NCI-H2107 treated with DMSO at 0.1 percent for 48 hours (cell line): ENCODE data around the gene MFAP3L.

ENCODE experiments used
- DNase-seq: peaks from one replicate; lab custom pipeline; 2025; ENCODE audit not compliant: unreplicated experiment; lab: John Stamatoyannopoulos, UW

Gene MFAP3L

DNA sequence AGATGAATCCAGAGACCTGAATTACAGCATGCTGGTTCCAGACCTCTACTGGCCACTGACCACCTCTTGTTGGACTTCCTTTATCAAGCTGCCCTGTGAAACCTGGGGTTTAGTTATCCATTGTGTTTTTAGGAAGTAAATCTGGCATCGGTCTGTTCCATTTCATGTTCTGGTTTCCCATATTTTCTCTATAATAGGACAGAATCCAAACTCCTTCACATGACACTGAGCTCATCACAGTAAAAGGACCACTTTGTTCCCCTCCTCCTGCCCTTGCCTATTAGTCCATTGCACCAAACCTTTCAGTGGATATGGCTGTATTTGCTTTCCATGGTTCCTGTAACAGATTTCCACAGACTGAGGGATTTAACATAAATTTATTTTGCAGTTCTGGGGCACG, 4.0 kb downstream of the MFAP3L start:
- DNase-seq = no peak

DNA sequence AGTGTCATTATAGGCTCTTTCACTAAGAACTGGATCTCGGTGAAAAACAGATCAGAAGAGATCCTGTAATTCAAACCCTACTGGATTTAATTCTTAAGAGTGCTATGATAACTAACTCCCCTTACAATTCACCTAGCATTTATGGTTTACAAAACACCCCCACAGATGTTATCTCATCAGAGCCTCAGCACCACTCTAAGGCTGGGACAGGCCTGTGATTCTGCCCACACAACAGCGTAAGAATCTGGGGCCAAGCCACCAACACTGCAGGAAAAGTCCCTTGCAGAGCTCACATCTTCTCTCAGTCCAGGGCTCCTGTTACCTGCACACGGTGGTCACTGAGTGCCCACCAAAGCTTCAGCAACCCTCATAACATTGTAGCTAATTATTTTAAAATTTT, 8.9 kb downstream of the MFAP3L start:
- DNase-seq = no peak

DNA sequence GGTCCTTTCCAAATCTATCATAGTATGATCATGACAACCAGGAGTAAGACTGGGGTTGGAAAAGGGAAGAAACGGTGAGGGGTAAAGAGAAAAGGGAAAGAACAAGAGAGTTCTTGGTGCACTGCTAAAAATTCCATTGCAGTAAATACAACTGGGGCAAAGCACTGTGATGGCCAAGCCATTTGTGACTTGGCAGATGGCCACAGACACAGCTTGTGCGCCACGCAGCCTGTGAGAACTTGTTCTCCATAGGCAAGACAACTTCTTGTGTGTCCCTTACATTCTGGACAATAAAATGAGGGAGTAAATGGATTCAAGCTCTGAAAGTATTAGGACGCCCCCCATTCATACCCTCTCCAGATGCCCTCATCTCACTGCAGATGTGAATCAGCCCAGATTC, 10.9 kb downstream of the MFAP3L start:
- no peak for DNase-seq

DNA sequence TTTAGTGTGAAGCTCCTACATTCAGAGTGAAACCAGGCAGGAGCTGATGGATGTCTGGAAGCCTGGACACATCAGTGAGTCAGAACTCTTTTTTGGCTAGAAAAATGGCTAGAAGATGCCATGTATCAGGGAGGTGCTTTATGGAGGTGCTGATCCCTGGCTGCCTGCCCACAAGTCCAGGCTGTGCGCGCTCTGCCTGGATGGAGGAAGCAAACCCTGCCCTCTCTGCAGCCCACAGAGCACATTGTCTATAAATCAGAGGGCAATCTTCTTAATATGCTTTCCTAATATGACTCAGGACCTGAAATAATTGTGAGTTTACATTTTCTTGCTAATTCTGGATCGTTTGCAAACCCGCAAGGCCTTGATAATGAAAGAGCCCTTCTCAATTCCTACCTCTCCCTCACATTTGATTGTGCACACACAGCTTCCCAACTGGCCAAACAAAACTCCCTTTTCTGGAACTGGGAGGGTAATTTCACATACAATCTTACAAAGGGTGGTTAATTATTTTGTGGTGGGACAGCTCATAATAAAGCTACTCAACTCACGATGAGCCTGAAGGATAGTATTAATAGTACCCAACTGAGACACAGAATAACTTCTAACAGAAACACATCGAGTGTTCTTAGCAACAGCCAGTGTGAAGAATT, 11.7 kb downstream of the MFAP3L start:
- no peak for DNase-seq

DNA sequence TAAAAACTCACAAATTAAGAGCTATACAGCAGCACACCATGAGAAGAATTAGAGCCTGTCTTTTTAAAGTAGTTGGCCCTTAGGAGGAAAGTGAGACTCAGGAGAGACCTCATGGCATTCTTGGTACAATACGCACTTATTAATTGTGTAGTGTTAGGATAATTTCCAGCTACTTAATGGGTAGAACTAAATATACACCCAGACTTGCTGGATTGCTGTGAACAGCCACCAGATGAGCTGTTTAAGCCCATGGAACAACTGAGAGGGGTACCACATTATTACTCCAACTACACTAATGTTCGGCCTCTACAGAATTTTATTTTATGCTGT, 13.6 kb downstream of the MFAP3L start:
- no peak for DNase-seq

DNA sequence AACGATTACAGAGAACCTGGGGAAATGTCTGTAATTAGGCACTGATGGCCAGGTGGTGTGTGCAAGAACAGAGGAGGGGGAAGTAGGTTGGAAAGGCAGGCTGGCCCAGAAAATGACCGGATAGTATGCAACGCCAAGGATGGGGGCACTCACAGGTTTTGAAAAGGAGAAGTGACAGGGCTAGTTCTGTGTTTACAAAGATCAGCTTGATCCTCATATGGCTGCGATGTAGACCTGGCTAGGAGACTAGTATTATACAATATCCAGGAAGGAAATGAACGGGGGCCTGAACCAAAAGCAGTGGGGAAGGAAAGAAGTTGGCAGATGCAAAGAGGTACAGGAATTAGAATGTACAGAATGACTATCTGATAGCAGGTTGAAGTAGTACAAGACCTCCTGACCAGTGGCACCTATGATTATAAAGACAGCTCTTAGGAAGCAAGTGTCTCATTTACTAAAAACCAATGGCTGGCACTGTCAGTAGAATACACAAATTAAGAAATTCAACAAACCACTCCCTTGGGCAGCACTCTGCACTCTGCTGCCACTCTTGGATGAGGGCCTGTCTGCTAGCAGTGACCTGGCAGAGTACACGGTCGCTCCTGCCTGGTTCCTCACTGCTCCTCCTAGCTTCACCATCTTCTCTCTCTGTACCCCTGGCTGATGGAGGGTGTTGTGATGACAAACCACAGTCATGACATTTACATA, 14.1 kb downstream of the MFAP3L start:
- DNase-seq = no peak

DNA sequence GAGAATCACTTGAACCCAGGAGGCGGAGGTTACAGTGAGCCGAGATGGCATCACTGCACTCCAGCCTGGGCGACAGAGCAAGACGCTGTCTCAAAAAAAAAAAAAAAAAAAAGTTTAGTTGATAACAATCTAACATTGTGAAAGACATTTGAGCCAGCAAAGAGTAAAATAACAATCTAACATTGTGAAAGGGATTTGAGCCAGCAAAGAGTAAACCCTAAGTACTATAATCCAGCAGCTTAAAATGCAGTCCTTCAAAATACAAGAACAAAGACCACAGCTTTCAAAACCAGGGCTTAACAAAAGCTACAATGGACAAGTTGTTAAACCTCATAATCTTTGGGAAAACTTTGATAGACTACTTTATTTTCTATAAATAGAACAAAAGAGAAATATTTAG, 16.9 kb downstream of the MFAP3L start:
- no peak for DNase-seq

DNA sequence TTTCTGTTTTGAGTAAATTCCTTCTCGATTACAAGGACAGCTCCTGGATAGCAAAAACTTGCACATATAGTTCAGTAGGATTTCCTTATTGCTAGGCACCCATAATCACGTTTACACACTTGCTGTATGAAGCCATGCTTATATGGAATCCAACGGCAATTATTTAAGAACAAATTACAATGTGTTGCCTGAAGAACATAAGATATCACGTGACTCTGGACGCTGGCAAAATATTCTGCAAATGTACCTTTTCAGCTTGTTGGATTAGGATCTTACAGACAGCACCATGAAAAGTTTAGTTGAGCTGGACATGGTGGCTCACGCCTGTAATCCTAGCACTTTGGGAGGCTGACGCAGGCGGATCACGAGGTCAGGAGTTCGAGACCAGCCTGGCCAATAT, 17.4 kb downstream of the MFAP3L start:
- no peak for DNase-seq

DNA sequence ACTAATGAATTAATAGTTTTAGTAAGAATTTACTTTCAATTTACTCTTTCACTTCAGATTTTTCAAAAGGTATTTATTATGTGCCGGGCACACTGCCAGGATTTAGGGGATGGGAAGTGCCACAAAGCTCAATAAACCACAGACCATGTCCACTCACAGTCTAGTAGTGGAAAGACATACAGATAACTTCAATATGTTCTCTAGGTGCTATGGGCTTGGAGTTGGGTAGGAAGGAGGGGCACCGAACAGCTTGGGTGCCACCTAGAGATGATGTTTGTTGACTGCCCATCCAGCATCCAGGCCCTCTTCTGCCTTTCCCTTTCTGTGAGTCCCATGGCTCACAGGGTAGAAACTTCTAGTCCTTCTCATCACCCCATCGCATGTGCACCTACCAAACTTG, 17.8 kb downstream of the MFAP3L start:
- no peak for DNase-seq

DNA sequence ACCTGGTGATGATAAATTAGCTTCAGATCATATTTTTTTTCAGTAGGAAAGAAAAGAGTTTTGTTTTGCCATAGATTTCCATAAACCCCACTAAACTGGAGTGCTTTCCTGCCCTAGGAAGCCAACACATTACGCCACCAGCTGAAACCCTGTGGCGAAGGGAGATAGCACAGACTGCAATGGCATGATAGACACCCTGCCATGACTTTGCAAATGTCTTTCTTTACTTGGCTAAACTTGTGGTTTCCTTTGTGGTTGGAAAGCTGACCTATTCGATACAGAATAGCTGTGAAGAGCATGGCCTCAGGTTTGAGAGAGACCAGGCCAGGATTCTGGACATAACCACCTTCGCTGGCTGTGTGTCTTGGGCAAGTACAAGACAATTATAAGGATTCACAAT, 19.1 kb downstream of the MFAP3L start:
- no peak for DNase-seq

DNA sequence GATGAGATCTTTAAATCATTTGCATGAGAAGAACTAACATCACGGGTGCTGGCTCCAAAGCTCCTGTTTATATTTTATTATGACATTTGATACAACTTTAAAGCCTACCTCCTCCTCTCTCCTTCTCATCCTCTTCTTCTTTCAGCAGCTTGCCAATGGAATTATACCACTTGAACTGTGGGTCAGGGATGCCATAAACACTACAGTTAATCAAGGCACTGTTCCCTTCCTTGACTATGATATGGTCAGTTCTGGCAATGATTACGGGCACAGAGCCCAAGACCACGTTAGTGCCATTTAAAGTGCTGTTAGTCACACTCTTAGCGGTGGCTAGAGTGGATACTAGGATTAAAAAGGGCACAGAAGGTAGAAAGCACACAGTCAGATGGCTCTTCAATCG, 20.7 kb downstream of the MFAP3L start:
- DNase-seq = no peak

DNA sequence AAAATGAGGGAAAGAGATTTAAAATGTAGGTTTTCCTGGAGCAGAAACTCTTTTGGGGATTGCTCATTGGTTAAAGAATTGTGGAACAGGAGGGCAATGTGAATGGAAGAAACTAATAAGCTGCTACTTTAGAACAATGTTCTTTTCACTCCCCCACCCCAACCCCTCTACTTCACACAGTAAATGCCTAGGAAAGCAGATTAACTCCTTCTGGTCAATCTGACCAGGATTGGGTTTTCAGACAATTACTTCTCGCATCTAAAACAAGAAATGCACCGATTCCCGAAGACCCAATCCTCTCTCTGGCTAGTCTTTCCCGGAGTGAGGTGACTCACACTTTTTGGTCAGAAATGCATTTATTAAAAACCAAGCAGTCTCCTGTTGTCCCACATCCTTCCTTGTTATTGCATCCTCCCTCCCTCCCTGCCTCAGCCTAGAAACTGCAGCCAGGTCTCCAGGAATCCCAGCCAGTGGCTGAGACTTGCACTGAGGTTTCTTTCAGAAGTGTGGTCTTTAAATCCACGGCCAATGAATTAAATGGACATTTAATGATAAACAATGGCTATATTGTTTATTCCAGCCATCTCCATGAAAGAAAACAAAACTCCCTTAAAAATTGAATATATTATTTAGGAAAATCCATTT, 21.4 kb downstream of the MFAP3L start:
- DNase-seq = no peak

DNA sequence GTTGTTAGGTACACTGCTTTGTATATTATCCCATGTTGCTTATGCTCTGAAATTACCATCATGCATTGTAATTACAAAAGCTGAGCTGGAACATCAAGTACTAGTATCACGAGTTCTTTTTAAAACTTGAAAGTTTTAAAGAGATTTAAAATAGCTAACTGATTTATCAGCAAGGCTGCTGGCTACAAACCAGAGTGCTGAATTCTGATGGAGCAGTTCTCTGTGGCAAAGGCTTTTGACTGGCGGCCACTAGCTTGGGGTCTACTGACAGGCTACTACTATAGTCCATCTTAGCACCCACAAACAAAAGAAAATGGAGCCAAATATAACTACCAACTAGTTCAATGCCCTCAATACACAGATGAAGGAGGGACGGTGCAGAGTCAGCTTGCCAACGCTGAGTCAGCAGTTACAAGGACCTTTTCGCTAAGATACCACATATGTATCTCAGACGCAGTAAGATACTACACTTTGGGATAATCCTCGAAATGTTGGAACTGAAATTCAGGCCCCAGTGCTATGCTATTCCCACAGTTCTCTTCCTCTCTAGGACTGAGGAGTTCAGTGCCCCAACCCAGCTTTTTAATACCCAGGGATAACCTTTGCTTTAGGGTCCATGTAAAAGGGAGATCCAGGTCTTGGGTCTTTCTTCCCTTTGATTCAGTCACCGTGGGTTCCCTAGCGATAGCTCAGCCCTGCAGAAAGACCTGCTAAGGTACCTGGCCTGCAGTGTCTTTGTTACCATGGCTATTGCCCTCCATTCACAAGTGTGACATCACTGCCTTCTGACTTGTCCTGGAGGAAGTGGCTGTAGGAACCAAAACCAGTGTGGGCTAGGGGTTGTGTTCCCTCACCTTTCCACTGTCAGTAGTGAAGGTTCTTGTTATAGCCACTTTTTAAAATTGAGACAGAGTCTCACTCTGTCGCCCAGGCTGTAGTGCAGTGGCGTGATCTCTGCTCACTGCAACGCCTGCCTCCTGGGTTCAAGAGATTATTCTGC, 22.8 kb downstream of the MFAP3L start:
- no peak for DNase-seq

DNA sequence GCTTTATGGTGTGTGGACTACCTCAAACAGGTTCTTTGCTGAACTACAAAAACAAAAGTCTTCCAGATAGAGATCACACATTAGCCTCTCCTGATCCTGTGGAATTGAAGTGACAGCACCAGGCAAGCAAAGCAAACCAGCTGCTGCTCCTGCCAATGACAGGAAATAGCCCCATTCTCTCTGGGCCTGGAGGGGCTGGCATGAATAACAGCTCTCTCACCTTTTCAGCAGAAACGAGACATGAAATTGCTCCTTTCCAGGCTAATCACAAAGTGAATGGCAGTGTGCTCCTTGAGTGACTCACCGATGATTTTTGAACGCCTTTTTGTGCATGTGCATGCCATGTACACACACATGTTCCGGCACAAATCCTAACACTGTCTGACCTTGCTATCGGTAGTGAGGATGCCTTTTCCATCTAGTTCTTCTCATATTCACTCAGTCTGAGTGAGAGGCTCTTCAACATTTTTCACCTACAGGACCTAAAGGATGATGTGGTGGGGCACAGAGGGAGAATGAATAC, 24.4 kb downstream of the MFAP3L start:
- DNase-seq = no peak

DNA sequence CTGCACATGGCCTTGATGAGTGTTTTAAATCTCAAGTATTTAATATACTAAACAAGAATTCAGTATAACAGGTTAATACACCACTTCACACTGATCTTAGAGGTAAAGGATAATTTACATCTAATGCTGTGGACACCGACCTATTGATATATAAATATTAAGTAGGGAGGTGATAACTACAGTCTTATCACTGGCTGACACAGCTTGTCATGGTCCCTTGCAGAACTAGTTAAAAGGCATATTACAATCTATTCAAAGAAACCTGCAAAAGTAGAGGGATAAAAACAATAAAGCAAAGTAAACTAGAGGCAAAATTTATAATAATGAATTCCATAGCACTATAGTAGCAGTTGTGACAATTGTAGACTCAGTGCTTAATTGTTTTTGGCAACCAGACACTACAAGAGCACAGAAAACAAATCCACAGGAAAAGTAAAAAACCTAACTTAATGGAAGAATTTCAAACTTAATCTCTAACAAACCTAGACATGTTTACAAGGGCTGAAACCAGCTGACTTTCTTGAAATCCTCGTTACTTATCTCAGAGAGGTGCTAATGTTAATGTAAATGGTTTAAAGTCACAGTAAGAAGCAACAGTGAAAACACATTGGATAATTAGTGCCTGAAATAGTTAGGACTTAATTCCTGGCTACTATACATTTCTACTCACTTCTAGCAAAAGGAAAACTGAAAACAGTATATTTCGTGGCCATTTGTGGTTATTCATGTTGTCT, 25.0 kb downstream of the MFAP3L start:
- no peak for DNase-seq

DNA sequence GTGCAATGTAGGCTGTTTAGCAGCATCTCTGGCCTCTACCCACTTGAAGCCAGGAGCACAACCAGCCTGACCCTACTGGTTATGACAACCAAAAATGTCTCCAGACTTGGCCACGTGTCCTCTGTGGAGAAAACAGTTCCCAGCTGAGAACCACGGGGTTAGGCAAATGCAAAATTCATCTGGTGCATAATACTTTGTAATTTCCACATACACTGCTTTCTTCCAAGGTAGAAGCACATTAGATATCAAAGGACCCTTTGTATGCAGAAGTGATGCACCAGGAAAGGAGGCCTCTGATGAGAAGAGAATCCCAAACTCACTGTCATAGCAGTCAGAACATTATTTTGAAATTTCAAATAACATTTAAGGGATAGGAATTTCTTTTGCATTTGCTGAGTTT, 26.3 kb downstream of the MFAP3L start:
- no peak for DNase-seq

DNA sequence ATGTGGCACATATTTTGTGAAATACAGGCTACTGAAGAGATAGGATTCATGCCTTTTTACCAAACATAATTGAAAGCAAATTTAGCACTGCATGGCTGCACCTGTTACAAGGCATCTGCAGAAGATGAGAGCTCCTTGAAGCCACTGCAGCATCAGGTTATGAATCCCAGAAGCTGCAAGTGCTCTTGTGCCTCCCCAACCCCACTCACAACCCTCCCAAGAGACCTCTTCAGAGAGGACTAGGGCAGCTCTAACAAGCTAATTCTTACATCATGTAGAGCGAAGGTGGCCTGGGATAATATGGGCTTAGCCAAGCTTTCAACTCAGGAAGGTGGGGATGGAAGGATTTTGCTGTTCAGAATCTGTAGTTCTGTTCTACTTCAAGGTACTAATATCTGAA, 27.2 kb downstream of the MFAP3L start:
- DNase-seq = no peak

DNA sequence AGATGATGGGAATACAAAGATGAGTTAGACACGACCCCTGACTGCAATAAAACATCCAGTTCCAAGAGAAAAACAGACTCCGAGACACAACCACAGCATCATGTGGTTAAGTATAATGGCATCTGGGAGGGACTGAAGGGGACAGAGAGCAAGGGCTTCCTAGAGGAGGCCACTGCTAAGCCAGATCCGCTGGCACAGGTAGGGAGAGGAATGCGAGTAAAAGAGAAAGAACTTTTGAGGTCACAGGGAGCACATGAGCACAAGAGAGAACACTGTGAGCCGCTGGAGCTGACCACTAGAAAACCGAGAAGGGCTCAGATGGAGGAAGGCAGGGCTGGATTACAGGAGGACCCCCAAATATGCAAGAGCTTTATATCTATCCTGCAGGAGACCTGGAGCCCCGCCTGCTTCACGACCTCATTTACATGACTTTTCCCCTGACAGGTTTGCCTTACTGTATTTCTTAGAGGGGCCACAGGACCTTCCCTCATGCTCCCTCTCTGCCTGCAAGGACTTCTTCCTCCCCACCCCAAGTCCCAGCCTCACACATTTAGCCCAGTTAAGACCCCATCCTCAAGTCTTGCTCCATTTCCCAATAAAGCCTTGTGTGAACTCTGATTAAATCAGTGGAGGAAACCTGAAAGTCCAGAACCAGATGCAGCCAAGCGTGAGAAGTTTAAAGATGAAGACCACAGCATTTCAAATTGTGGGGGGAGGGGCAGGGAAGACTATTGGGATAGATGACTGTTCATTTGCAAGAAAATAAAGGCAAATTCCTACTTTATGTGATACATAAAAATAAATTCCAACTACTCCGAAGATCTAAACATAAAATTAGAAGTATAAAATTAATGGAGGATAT, 29.6 kb downstream of the MFAP3L start:
- DNase-seq = no peak

DNA sequence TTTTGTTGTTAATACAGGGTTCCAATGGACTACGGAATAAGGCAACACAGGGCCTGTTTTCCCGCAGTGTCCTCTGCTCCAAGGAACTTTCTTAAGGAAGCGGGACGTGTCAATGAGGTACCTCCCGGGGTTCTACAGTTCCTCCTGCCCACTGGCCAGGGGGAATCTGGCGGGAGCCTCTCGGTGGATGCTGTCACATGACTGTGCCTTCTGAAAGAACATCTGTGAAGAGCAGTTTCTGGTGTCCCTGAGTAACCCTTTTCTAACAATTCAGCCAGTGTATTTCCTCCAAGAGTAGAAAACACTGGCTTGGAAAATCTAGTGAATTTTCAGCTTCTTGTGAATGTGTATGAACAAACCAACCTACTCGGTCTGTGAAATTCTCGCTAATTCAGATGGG, 32.7 kb downstream of the MFAP3L start:
- no peak for DNase-seq

DNA sequence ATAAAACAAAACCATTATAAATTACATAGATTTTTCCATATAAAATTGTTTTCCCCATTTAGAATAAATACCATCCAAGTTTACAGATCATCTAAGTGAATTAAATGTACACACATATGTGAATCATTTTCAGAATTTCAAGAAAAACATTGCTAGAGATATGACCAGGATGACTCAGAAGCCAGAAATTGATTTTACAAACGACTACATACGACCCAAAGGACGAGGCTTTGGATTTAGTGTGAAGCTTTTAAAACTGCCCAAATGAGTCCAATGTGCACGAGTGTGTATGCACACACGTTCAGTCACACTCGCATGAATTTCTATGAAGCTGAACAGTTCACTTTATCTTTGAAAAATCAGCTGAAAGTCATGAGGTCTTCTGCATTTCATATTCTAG, 37.9 kb downstream of the MFAP3L start:
- DNase-seq = no peak
